ENCODE results near the gene IER5.

- TF ChIP-seq FOXP2 (optimal IDR thresholded peaks at IDR 0.05; ENCODE audit: control extremely low read depth, extremely low read length, insufficient read depth) (no peak), EZH2 (IDR thresholded peaks at IDR 0.05) (no peak)
These were observed 2.4 kb upstream of the IER5 start for GRCh38 chr1:181086091-181086490.
